NT2/D1 (cell line): ENCODE results near the gene G3BP2.

Experiments
- SUZ12 ChIP-seq: IDR thresholded peaks from 2 replicates; pipeline ENCODE4 v1.6.1; 2011; ENCODE audit not compliant: insufficient read length, insufficient read depth; ENCODE audit errors: extremely low read depth
- YY1 ChIP-seq: IDR thresholded peaks from 2 replicates; pipeline ENCODE4 v1.6.1; 2011; ENCODE audit not compliant: insufficient read length, insufficient read depth
- ZNF274 ChIP-seq: IDR thresholded peaks from 2 replicates; pipeline ENCODE4 v1.6.1; 2011; ENCODE audit warnings: mild to moderate bottlenecking, low read depth, low read length

- no peak for TF ChIP-seq SUZ12
- TF ChIP-seq ZNF274, result no peak
- no peak for TF ChIP-seq YY1
These were observed 5.3 kb upstream of the G3BP2 start for GRCh38 chr4:75678473-75678872.
